Upper lobe of left lung (tissue), 6 donors: Measurements from ENCODE around the gene ASH1L. TPM values are rescaled to one million over a fixed set of nuclear protein-coding genes. Genes with fewer than 3 reads are reported as not detected.
A peak's percentile ranks its signal among the peaks of the same experiment; 100 is the strongest.

Source experiments
- ATAC-seq, 2 donors: fragments of 200-7000 bp; cut with Tn5 transposase; one replicate each; pipeline ENCODE4 v1.9.1; 2022; ENCODE audit warnings: mild to moderate bottlenecking in 2 of 2, moderate library complexity in 2 of 2; ENCODE audit not compliant: low FRiP score in 2 of 2
- DNase-seq, 2 donors: peaks; one replicate each; pipeline ENCODE4 v3.0.0-alpha.2; 2019 to 2020
- H3K27ac ChIP-seq, 4 donors: fragments of 200-600 bp; sonication (generic); one replicate each; pipeline ENCODE4 v1.5.1; 2016 to 2019
- H3K27me3 ChIP-seq, 4 donors: fragments of 200-600 bp; sonication (generic); one replicate each; pipeline ENCODE4 v1.5.1; 2017 to 2019
- H3K36me3 ChIP-seq, 4 donors: fragments of 200-600 bp; sonication (generic); one replicate each; pipeline ENCODE4 v1.5.1; 2016 to 2019
- H3K4me1 ChIP-seq, 4 donors: fragments of 200-600 bp; sonication (generic); one replicate each; pipeline ENCODE4 v1.5.1; 2018 to 2019
- H3K4me3 ChIP-seq, 4 donors: fragments of 200-600 bp; sonication (generic); one replicate each; pipeline ENCODE4 v1.5.1; 2017 to 2019; ENCODE audit warnings: mild to moderate bottlenecking in 2 of 4, moderate library complexity in 1 of 4
- H3K9me3 ChIP-seq, 4 donors: fragments of 200-600 bp; sonication (generic); one replicate each; pipeline ENCODE4 v1.5.1; 2018 to 2019
- CTCF ChIP-seq, 6 experiments: fragments of 450-650 bp in 4 of 6; fragments of 200-600 bp in 2 of 6; sonication (generic) in 2 of 6; IDR thresholded peaks; one replicate each; pipeline ENCODE4 v1.5.1; 2016 to 2019; ENCODE audit warnings: antibody characterized with exemption in 6 of 6
- EP300 ChIP-seq, 4 donors: sonication (generic); formaldehyde crosslinking; IDR thresholded peaks; one replicate each; pipeline ENCODE4 v1.5.1; 2017; ENCODE audit warnings: antibody characterized with exemption in 4 of 4, control low read depth in 2 of 4
- POLR2A ChIP-seq, 4 donors: fragments of 450-650 bp; IDR thresholded peaks; one replicate each; pipeline ENCODE4 v1.5.1; 2016 to 2017; ENCODE audit warnings: antibody characterized with exemption in 4 of 4, mild to moderate bottlenecking in 2 of 4
- POLR2AphosphoS5 ChIP-seq, 2 donors: sonication (generic); formaldehyde crosslinking; IDR thresholded peaks; one replicate each; pipeline ENCODE4 v1.5.1; 2017; ENCODE audit warnings: antibody characterized with exemption in 2 of 2
- WGBS, 2 donors: methylation state at CpG; one replicate each; pipeline ENCODE4 v1.1.5; 2017 to 2018; 5-methylcytosine and 5-hydroxymethylcytosine counted together
- total RNA-seq, 6 donors: library from RNA; depleted of rRNA in 4 of 6; stranded (reverse); fragments of >200 nt in 4 of 6; gene quantifications; one replicate each; pipeline versions ENCODE4 v1.1.0 to v1.2.1, GENCODE V29; 2016 to 2021
- donor health status: DM: no; HTN: no; CAD: no; lungs with moderate emphysema.
- donor health status: DM: no; HTN: yes; CAD: no; lungs with severe emphysema.

The ASH1L gene
- total RNA-seq, 6 donors from 2014 or later = 43.5 to 68.8 (median 55.1) TPM

DNA sequence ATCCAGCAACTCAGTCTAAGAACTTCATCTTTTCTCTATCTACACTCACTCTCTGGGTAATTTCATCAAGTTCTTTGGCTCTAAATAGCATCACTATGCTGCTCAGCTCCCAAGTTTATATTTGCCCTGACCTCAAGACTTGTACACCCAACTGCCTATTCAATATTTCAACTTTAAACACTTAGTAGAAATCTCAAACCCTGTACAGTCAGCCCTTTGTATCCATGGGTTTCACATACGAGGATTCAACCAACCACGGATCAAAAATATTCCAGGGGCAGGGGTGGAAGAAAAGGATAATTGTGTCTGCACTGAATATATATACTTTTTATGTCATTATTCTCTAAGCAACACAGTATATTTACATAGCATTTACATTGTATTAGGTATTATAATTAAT lies 13.9 kb downstream of the ASH1L start:
- Histone ChIP-seq H3K27ac (no peak overlapping the region), H3K27me3 (no peaks in the 10 kb centered on the region), H3K4me1 (peaks cover 3 to 19% (median 7%) of the 10 kb centered on the region in 4 donors), H3K9me3 (no peaks in the 10 kb centered on the region), H3K36me3 (peaks cover 0 to 13% (median 0%) of the 10 kb centered on the region in 4 donors), H3K4me3 (no peak overlapping the region)
- TF ChIP-seq POLR2AphosphoS5 (IDR thresholded peaks at IDR 0.05) = no peak
- TF ChIP-seq CTCF (IDR thresholded peaks at IDR 0.05) = no peak
- TF ChIP-seq POLR2A (IDR thresholded peaks at IDR 0.05) = no peak
- TF ChIP-seq EP300 (IDR thresholded peaks at IDR 0.05) = no peak
- ATAC-seq (no peak), DNase-seq (no peak)
- 79 to 87% methylated on average over 2 of the region's 2 CpGs for WGBS, 2 donors

DNA sequence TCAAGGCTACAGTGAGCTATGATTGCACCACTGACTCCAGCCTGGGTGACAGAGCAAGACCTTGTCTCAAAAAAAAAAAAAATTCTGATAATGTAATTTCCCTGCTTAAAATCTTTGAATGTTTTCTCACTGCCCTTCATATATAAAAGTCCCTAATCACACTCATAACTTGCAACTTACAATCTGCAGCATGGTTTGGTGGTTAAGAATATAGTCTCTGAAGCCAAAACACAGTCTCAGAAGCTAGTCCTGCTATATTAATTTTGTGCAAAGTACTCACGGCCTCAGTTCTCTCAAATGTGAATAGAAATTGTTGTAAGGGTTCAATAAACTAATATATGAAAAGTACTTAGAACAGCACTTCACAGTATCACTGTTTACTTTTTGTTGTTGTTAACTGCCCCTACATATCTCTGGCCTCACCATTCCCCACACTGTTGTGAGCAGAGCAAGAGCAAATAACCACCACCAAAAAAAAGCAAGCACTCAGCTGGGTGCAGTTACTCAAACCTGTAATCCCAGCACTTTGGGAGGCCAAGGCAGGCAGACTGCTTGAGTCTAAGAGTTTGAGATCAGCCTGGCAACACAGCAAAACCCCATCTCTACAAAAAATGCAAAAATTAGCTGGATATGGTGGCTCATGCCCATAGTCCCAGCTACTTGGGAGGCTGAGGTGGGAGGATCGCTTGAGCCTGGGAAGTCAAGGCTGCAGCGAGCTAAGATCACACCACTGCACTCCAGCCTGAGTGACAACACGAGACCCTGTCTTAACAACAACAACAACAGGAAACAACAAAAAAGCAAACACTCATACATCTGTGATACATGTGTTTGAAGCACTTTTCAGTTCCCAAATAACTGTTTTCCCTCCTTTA lies 22.4 kb downstream of the ASH1L start:
- no peak for TF ChIP-seq CTCF (IDR thresholded peaks at IDR 0.05)
- no peak for TF ChIP-seq EP300 (IDR thresholded peaks at IDR 0.05)
- TF ChIP-seq POLR2AphosphoS5 (IDR thresholded peaks at IDR 0.05) = no peak
- no peak for TF ChIP-seq POLR2A (IDR thresholded peaks at IDR 0.05)
- Histone ChIP-seq H3K4me1 (peaks cover 26 to 49% (median 34%) of the 10 kb centered on the region in 4 donors), H3K9me3 (no peaks in the 10 kb centered on the region), H3K27ac (no peak overlapping the region), H3K36me3 (peaks cover 0 to 7% (median 0%) of the 10 kb centered on the region in 4 donors), H3K4me3 (no peak overlapping the region), H3K27me3 (no peaks in the 10 kb centered on the region)
- 71 to 76% methylated on average over 4 of the region's 4 CpGs for whole genome bisulfite sequencing, 2 donors
- ATAC-seq (no peak), DNase-seq (no peak)

- no peak for ATAC-seq
- no peaks in the 10 kb centered on the region for H3K9me3 ChIP-seq
- 84 to 85% methylated on average over 4 of the region's 4 CpGs for WGBS, 2 donors
- H3K4me1 ChIP-seq = peaks cover 20 to 49% (median 31%) of the 10 kb centered on the region in 4 donors
- no peaks in the 10 kb centered on the region for H3K36me3 ChIP-seq
- no peak overlapping the region for H3K4me3 ChIP-seq
- no peak for DNase-seq
- TF ChIP-seq CTCF (IDR thresholded peaks at IDR 0.05) = no peak
- TF ChIP-seq POLR2A (IDR thresholded peaks at IDR 0.05) = no peak
- no peak for TF ChIP-seq EP300 (IDR thresholded peaks at IDR 0.05)
- TF ChIP-seq POLR2AphosphoS5 (IDR thresholded peaks at IDR 0.05) = no peak
- no peaks in the 10 kb centered on the region for H3K27me3 ChIP-seq
- H3K27ac ChIP-seq = peak overlapping the region in 1 of 4 donors; percentile 54
Observed at GRCh38 chr1:155537193-155537592, 25.4 kb downstream of the ASH1L start.

GRCh38 chr1:155531624-155532023 lies 31.0 kb downstream of the ASH1L start:
- DNase-seq (no peak), ATAC-seq (no peak)
- Histone ChIP-seq H3K27ac (no peak overlapping the region), H3K36me3 (no peaks in the 10 kb centered on the region), H3K27me3 (no peaks in the 10 kb centered on the region), H3K4me3 (no peak overlapping the region), H3K9me3 (no peaks in the 10 kb centered on the region), H3K4me1 (peaks cover 8 to 24% (median 15%) of the 10 kb centered on the region in 4 donors)
- 43 to 64% methylated on average over 1 of the region's 1 CpG for whole genome bisulfite sequencing, 2 donors
- TF ChIP-seq POLR2AphosphoS5 (IDR thresholded peaks at IDR 0.05) (no peak), POLR2A (IDR thresholded peaks at IDR 0.05) (no peak), EP300 (IDR thresholded peaks at IDR 0.05) (no peak), CTCF (IDR thresholded peaks at IDR 0.05) (no peak)
